ENCODE results near the gene SPRY4. TPM values are rescaled to one million over a fixed set of nuclear protein-coding genes. Genes with fewer than 3 reads are reported as not detected.

SPRY4 gene
- total and polyA plus RNA-seq, 2 of the 8 experiments (the other 6 are each of a cell fraction or from before 2014, with no cell fraction given), result 59.1 to 113 TPM

GRCh38 chr5:142316051-142316450, 8.8 kb downstream of the SPRY4 start:
- FAIRE-seq, result no peak
- H3K79me2 ChIP-seq (ENCODE audit: control insufficient read depth in 1 of 2, insufficient read depth in 2 of 2, low read length in 2 of 2), result peaks cover 59 to 100% of the 10 kb centered on the region in 2 experiments
- POLR2A ChIA-PET (ENCODE audit: partially characterized antibody), result interaction anchor here (0.7 to 2.6 kb wide), 2 partner anchors 8 to 74 kb away, joined by 3 to 14 read pairs; partner anchors contain the start of gene SPRY4
- TF ChIP-seq TAF7 (optimal IDR thresholded peaks at IDR 0.05; ENCODE audit: borderline replicate concordance, low read depth, low read length) (no peak), NRF1 (IDR thresholded peaks at IDR 0.05; ENCODE audit: low read depth, low read length) (no peak), EZH2 (IDR thresholded peaks at IDR 0.05; ENCODE audit: low read depth, low read length, severe bottlenecking) (no peak), GTF2F1 (IDR thresholded peaks at IDR 0.05; ENCODE audit: borderline replicate concordance, low read depth, low read length) (no peak), CREB1 (IDR thresholded peaks at IDR 0.05) (no peak), CTCF (IDR thresholded peaks at IDR 0.05; ENCODE audit: control extremely low read depth in 1 of 3, insufficient read depth in 1 of 3, low read depth in 1 of 3, low read length in 3 of 3) (no peak), SP4 (IDR thresholded peaks at IDR 0.05; ENCODE audit: low read length) (no peak), TAF1 (IDR thresholded peaks at IDR 0.05; ENCODE audit: low read depth, low read length) (no peak), NANOG (IDR thresholded peaks at IDR 0.05; ENCODE audit: insufficient read depth, low read depth, low read length, poor library complexity, severe bottlenecking) (no peak), SP1 (IDR thresholded peaks at IDR 0.05; ENCODE audit: low read depth, low read length) (no peak), E2F6 (IDR thresholded peaks at IDR 0.05) (no peak)

More at GRCh38 chr5:142316051-142316450, 8.8 kb downstream of the SPRY4 start:
- H4K91ac ChIP-seq (replicated peaks; ENCODE audit: insufficient read length, low read length), result no peak overlapping the region
- H4K8ac ChIP-seq (ENCODE audit: extremely low read depth, insufficient read depth, low read length), result no peak overlapping the region
- H3K79me1 ChIP-seq (ENCODE audit: low read depth, low read length), result peaks cover 12% of the 10 kb centered on the region; the same call in 1 of the 2 replicates
- peaks cover 13 to 43% (median 20%) of the 10 kb centered on the region in 4 experiments for H3K4me1 ChIP-seq (replicated peaks in 1 of 4; ENCODE audit: control insufficient read depth in 3 of 4, insufficient read depth in 4 of 4, low read length in 3 of 4)
- H2BK12ac ChIP-seq (ENCODE audit: low read depth, low read length), result no peak overlapping the region
- peaks cover 8% of the 10 kb centered on the region; the same call in 1 of the 2 replicates for H3K23me2 ChIP-seq (ENCODE audit: low read depth, low read length)
- no peak overlapping the region for H3K27ac ChIP-seq (ENCODE audit: low read depth, low read length)
- no peak overlapping the region for H2BK15ac ChIP-seq (ENCODE audit: low read length)
- H2AFZ ChIP-seq (ENCODE audit: low read length), result no peak overlapping the region
- no peak overlapping the region for H3K18ac ChIP-seq (ENCODE audit: extremely low read depth, low read length)
- no peak overlapping the region for H3K4me3 ChIP-seq (ENCODE audit: extremely low read depth in 1 of 4, insufficient read depth in 2 of 4, low read depth in 3 of 4, low read length in 4 of 4)
- CTCF ChIA-PET (ENCODE audit: partially characterized antibody), result interaction anchor here (0.9 to 13.7 kb wide), 5 partner anchors 7 to 230 kb away, joined by 3 to 191 read pairs (median 5); no protein-coding TSS in a partner anchor
- peaks cover 52 to 62% of the 10 kb centered on the region in 2 experiments for H4K20me1 ChIP-seq (replicated peaks in 1 of 2; ENCODE audit: control insufficient read depth in 1 of 2, insufficient read depth in 2 of 2, low read length in 2 of 2)
- no peak overlapping the region for H3K4me2 ChIP-seq (ENCODE audit: insufficient read depth in 1 of 2, low read depth in 2 of 2, low read length in 2 of 2)
- H2BK20ac ChIP-seq (ENCODE audit: low read length), result no peak overlapping the region
- H3K36me3 ChIP-seq (ENCODE audit: control insufficient read depth in 2 of 4, insufficient read depth in 4 of 4, low read length in 3 of 4), result peaks cover 12 to 55% (median 36%) of the 10 kb centered on the region in 4 experiments
- no peak overlapping the region for H3K23ac ChIP-seq (ENCODE audit: insufficient read length)
- no peak overlapping the region for H2BK120ac ChIP-seq (replicated peaks; ENCODE audit: low read depth, low read length)
- DNase-seq (ENCODE audit: low read depth in 1 of 2, low spot score in 2 of 2), result no peak
- H2AK5ac ChIP-seq (ENCODE audit: low read depth, low read length), result no peak overlapping the region
- H3K56ac ChIP-seq (replicated peaks; ENCODE audit: insufficient read length, low read depth, low read length), result no peak overlapping the region
- no peaks in the 10 kb centered on the region for H3K27me3 ChIP-seq (replicated peaks in 1 of 4; ENCODE audit: control insufficient read depth in 3 of 4, extremely low read depth in 1 of 4, insufficient read depth in 3 of 4, low read length in 3 of 4)
- H3K4ac ChIP-seq (replicated peaks; ENCODE audit: insufficient read length, low read depth, low read length), result no peak overlapping the region
- H4K5ac ChIP-seq (ENCODE audit: insufficient read length, low read depth, low read length), result no peak overlapping the region
- no peak overlapping the region for H3K9ac ChIP-seq (replicated peaks in 1 of 4; ENCODE audit: extremely low read depth in 1 of 4, low read depth in 3 of 4, low read length in 3 of 4)
- H3K9me3 ChIP-seq (ENCODE audit: insufficient read depth in 2 of 2, low read depth in 1 of 2, low read length in 1 of 2), result no peaks in the 10 kb centered on the region
- H3K14ac ChIP-seq (ENCODE audit: insufficient read length), result no peak overlapping the region
- no peak overlapping the region for H2BK5ac ChIP-seq (ENCODE audit: low read depth, low read length)
- WGBS, 2 experiments (ENCODE audit: extremely low coverage in 1 of 2, insufficient coverage in 1 of 2, insufficient read length in 1 of 2, insufficient replicate concordance in 2 of 2, low coverage in 1 of 2, low lambda C conversion rate in 2 of 2, missing lambda C conversion rate in 1 of 2), result 85% methylated on average over 4 of the region's 4 CpGs; no CpG with 5 or more reads in 1 of the 2 experiments

All from H1 (cell line).